A673 (cell line): Measurements from ENCODE around the gene TAF4.

ENCODE experiments used
- CTCF ChIP-seq: fragments of 300-800, 200-600 bp; sonication (generic); conservative IDR thresholded peaks from 2 replicates; pipeline ENCODE4 v1.5.1; 2017; ENCODE audit warnings: low read depth, mild to moderate bottlenecking, antibody characterized with exemption, low read length, moderate library complexity, mixed read lengths
- EZH2 ChIP-seq: fragments of 200-600 bp; sonication (generic); IDR thresholded peaks from 2 replicates; pipeline ENCODE4 v1.6.1; 2017; ENCODE audit warnings: borderline replicate concordance, low read depth, mild to moderate bottlenecking, mixed read lengths, antibody characterized with exemption, low read length; ENCODE audit not compliant: poor library complexity, severe bottlenecking

GRCh38 chr20:62085206-62085605 lies 19.5 kb upstream of the TAF4 start:
- TF ChIP-seq CTCF = no peak
- TF ChIP-seq EZH2 = no peak
